H9 (cell line): ENCODE data around the gene WNT7B. TPM values are rescaled to one million over a fixed set of nuclear protein-coding genes. Genes with fewer than 3 reads are reported as not detected.

Source experiments
- DNase-seq: peaks from one replicate; pipeline ENCODE4 v3.0.0-alpha.2; 2017
- H2AFZ ChIP-seq: one replicate; pipeline ENCODE4 v1.6.1; 2013; ENCODE audit warnings: mild to moderate bottlenecking, low read length, control low read depth, moderate library complexity
- H2AK5ac ChIP-seq: 2 replicates; pipeline ENCODE4 v1.6.1; 2013; ENCODE audit warnings: low read length, control low read depth, mixed read lengths; ENCODE audit not compliant: insufficient read length
- H2BK120ac ChIP-seq: one replicate; pipeline ENCODE4 v1.6.1; 2013; ENCODE audit warnings: low read depth, mild to moderate bottlenecking, low read length, control low read depth, inconsistent platforms; ENCODE audit not compliant: poor library complexity, severe bottlenecking
- H2BK12ac ChIP-seq: 2 replicates; pipeline ENCODE4 v1.6.1; 2013; ENCODE audit warnings: low read length, control low read depth, mixed read lengths, low read depth; ENCODE audit not compliant: insufficient read length
- H2BK15ac ChIP-seq: 2 replicates; pipeline ENCODE4 v1.6.1; 2013; ENCODE audit warnings: low read depth, low read length, control low read depth
- H2BK20ac ChIP-seq: one replicate; pipeline ENCODE4 v1.6.1; 2013; ENCODE audit warnings: low read depth, mild to moderate bottlenecking, low read length, control low read depth, inconsistent platforms; ENCODE audit not compliant: poor library complexity, severe bottlenecking
- H2BK5ac ChIP-seq: 2 replicates; pipeline ENCODE4 v1.6.1; 2013; ENCODE audit warnings: low read length, control low read depth, mixed read lengths; ENCODE audit not compliant: insufficient read length
- H3K14ac ChIP-seq: 2 replicates; pipeline ENCODE4 v1.6.1; 2013; ENCODE audit warnings: low read length, control low read depth; ENCODE audit not compliant: insufficient read depth
- H3K18ac ChIP-seq: 2 replicates; pipeline ENCODE4 v1.6.1; 2013; ENCODE audit warnings: low read depth, mild to moderate bottlenecking, mixed read lengths, low read length, control low read depth; ENCODE audit not compliant: insufficient read length
- H3K23ac ChIP-seq: 2 replicates; pipeline ENCODE4 v1.6.1; 2013; ENCODE audit warnings: low read length, control low read depth, mixed read lengths, low read depth; ENCODE audit not compliant: insufficient read length
- H3K23me2 ChIP-seq: 2 replicates; pipeline ENCODE4 v1.6.1; 2013; ENCODE audit warnings: low read depth, mild to moderate bottlenecking, mixed read lengths, low read length, control low read depth; ENCODE audit not compliant: insufficient read length, poor library complexity, severe bottlenecking
- H3K27ac ChIP-seq: 2 replicates; pipeline ENCODE4 v1.5.1; 2013; ENCODE audit warnings: low read length, control low read depth, mixed read lengths, low read depth; ENCODE audit not compliant: insufficient read length
- H3K27me3 ChIP-seq: 2 replicates; pipeline ENCODE4 v1.6.1; 2013; ENCODE audit warnings: low read length, control low read depth, inconsistent platforms; ENCODE audit not compliant: insufficient read depth
- H3K4ac ChIP-seq: 2 replicates; pipeline ENCODE4 v1.6.1; 2013; ENCODE audit warnings: low read depth, mild to moderate bottlenecking, control low read depth, inconsistent platforms, low read length, moderate library complexity
- H3K4me1 ChIP-seq: 2 replicates; pipeline ENCODE4 v1.6.1; 2013; ENCODE audit warnings: low read length, control low read depth, inconsistent platforms; ENCODE audit not compliant: insufficient read depth
- H3K4me2 ChIP-seq: 2 replicates; pipeline ENCODE4 v1.6.1; 2013; ENCODE audit warnings: low read length, control low read depth, mixed read lengths; ENCODE audit not compliant: insufficient read length, insufficient read depth
- H3K56ac ChIP-seq: 2 replicates; pipeline ENCODE4 v1.6.1; 2013; ENCODE audit warnings: low read depth, mild to moderate bottlenecking, mixed read lengths, low read length, control low read depth; ENCODE audit not compliant: insufficient read length
- H3K79me1 ChIP-seq: 2 replicates; pipeline ENCODE4 v1.6.1; 2013; ENCODE audit warnings: low read depth, mild to moderate bottlenecking, moderate library complexity, low read length, control low read depth, inconsistent platforms; ENCODE audit not compliant: insufficient read depth, poor library complexity, severe bottlenecking
- H3K79me2 ChIP-seq: 2 replicates; pipeline ENCODE4 v1.6.1; 2013; ENCODE audit warnings: low read length, control low read depth, inconsistent platforms; ENCODE audit not compliant: insufficient read depth
- H3K9ac ChIP-seq: 2 replicates; pipeline ENCODE4 v1.6.1; 2013; ENCODE audit warnings: low read length, control low read depth, mixed read lengths; ENCODE audit not compliant: insufficient read length; ENCODE audit errors: extremely low read depth
- H3K9me3 ChIP-seq: one replicate; pipeline ENCODE4 v1.6.1; 2013; ENCODE audit warnings: low read depth, low read length, inconsistent platforms; ENCODE audit not compliant: control insufficient read depth
- H3T11ph ChIP-seq: one replicate; pipeline ENCODE4 v1.6.1; 2013; ENCODE audit warnings: mild to moderate bottlenecking, low read length, control low read depth, inconsistent platforms
- H4K20me1 ChIP-seq: one replicate; pipeline ENCODE4 v1.6.1; 2013; ENCODE audit not compliant: control insufficient read depth, insufficient read length, insufficient read depth
- H4K5ac ChIP-seq: 2 replicates; pipeline ENCODE4 v1.6.1; 2013; ENCODE audit warnings: low read depth, mild to moderate bottlenecking, mixed read lengths, low read length, control low read depth; ENCODE audit not compliant: insufficient read length
- H4K8ac ChIP-seq: replicated peaks from 2 replicates; pipeline ENCODE4 v1.6.1; 2013; ENCODE audit warnings: low read length, control low read depth, mixed read lengths, low read depth; ENCODE audit not compliant: insufficient read length
- H4K91ac ChIP-seq: 2 replicates; pipeline ENCODE4 v1.6.1; 2013; ENCODE audit warnings: low read depth, mild to moderate bottlenecking, moderate library complexity, mixed read lengths, low read length, control low read depth; ENCODE audit not compliant: insufficient read length
- H3K27ac Mint-ChIP-seq, 3 experiments: 2 replicates in 2 of 3; 3 replicates in 1 of 3; pipeline ENCODE4 v1.8.0; 2020 to 2021; ENCODE audit warnings: mixed read lengths in 3 of 3, mild to moderate bottlenecking in 1 of 3, moderate library complexity in 1 of 3
- H3K27me3 Mint-ChIP-seq: 2 replicates; pipeline ENCODE4 v1.8.0; 2021; ENCODE audit warnings: low read depth, mild to moderate bottlenecking, moderate library complexity, mixed read lengths
- H3K36me3 Mint-ChIP-seq, 3 experiments: 2 replicates in 2 of 3; 3 replicates in 1 of 3; pipeline ENCODE4 v1.8.0; 2020 to 2021; ENCODE audit warnings: low read depth in 3 of 3, mixed read lengths in 3 of 3; ENCODE audit not compliant: insufficient read depth in 1 of 3
- H3K4me1 Mint-ChIP-seq, 2 experiments: 2 replicates each; pipeline ENCODE4 v1.8.0; 2020; ENCODE audit warnings: mixed read lengths in 2 of 2
- H3K4me3 Mint-ChIP-seq, 2 experiments: 2 replicates in 1 of 2; 3 replicates in 1 of 2; pipeline ENCODE4 v1.8.0; 2020 to 2021; ENCODE audit warnings: mild to moderate bottlenecking in 2 of 2, mixed read lengths in 2 of 2, moderate library complexity in 1 of 2
- H3K9me3 Mint-ChIP-seq, 2 experiments: 2 replicates in 1 of 2; 3 replicates in 1 of 2; pipeline ENCODE4 v1.8.0; 2020; ENCODE audit warnings: mild to moderate bottlenecking in 2 of 2, mixed read lengths in 2 of 2, moderate library complexity in 1 of 2
- CTCF ChIP-seq: fragments of 200-600 bp; sonication (generic); conservative IDR thresholded peaks from 3 replicates; pipeline ENCODE4 v1.8.0; 2021; ENCODE audit warnings: antibody characterized with exemption, mild to moderate bottlenecking
- WGBS: extraction: QIAGEN DNeasy Blood & Tissue Kit; methylation state at CpG from one replicate; pipeline ENCODE4 v1.1.7; 2013; ENCODE audit warnings: missing lambda C conversion rate, low lambda C conversion rate, mixed read lengths; ENCODE audit not compliant: insufficient read length; ENCODE audit errors: extremely low coverage; 5-methylcytosine and 5-hydroxymethylcytosine counted together
- total RNA-seq: library from RNA; stranded (reverse); gene quantifications from 2 replicates; pipeline ENCODE4 v1.2.1, GENCODE V29; 2021

The WNT7B gene
- total RNA-seq, 1 experiment from 2014 or later: 0.09 TPM

GRCh38 chr22:46017166-46017565 is 40.2 kb upstream of the WNT7B start:
- no peaks in the 10 kb centered on the region for H4K20me1 ChIP-seq
- H3K14ac ChIP-seq: no peak overlapping the region
- no peaks in the 10 kb centered on the region for H3K9me3 ChIP-seq
- no peak overlapping the region for H2BK120ac ChIP-seq
- H3K4ac ChIP-seq: no peak overlapping the region
- no peak for TF ChIP-seq CTCF
- H3T11ph ChIP-seq: no peak overlapping the region
- Mint-ChIP-seq H3K27ac (no peak overlapping the region), H3K4me1 (peaks cover 11 to 14% of the 10 kb centered on the region in 2 experiments), H3K36me3 (no peaks in the 10 kb centered on the region), H3K4me3 (no peak overlapping the region), H3K9me3 (no peaks in the 10 kb centered on the region), H3K27me3 (peaks cover 7% of the 10 kb centered on the region; the same call in 1 of the 2 replicates)
- H3K79me1 ChIP-seq: no peaks in the 10 kb centered on the region
- no peak overlapping the region for H2BK12ac ChIP-seq
- H3K23ac ChIP-seq: no peak overlapping the region
- no peak overlapping the region for H3K18ac ChIP-seq
- H2AK5ac ChIP-seq: no peak overlapping the region
- peaks cover 4% of the 10 kb centered on the region for H3K23me2 ChIP-seq
- H3K9ac ChIP-seq: no peak overlapping the region
- no peak overlapping the region for H4K5ac ChIP-seq
- H3K27me3 ChIP-seq: no peaks in the 10 kb centered on the region
- no peak overlapping the region for H3K56ac ChIP-seq
- no peak overlapping the region for H3K27ac ChIP-seq
- H2BK15ac ChIP-seq: no peak overlapping the region
- H3K4me1 ChIP-seq: no peaks in the 10 kb centered on the region
- H2AFZ ChIP-seq: no peak overlapping the region
- no peak overlapping the region for H4K8ac ChIP-seq
- no peak overlapping the region for H2BK20ac ChIP-seq
- H2BK5ac ChIP-seq: no peak overlapping the region
- no CpG with 5 or more reads among the region's 2 CpGs for WGBS
- no peak for DNase-seq
- no peaks in the 10 kb centered on the region for H3K79me2 ChIP-seq
- H4K91ac ChIP-seq: no peak overlapping the region
- no peak overlapping the region for H3K4me2 ChIP-seq
